Measurements from ENCODE around the gene TCN2.

GRCh38 chr22:30628491-30628890, 21.5 kb downstream of the TCN2 start:
- TF ChIP-seq CTCF (conservative IDR thresholded peaks at IDR 0.05; ENCODE audit: low read depth, low read length) = no peak
- TF ChIP-seq POLR2A (IDR thresholded peaks at IDR 0.05; ENCODE audit: low read depth, low read length) = no peak
- no peak for TF ChIP-seq MXI1 (IDR thresholded peaks at IDR 0.05; ENCODE audit: borderline replicate concordance, low read depth, low read length)
- TF ChIP-seq RFX5 (IDR thresholded peaks at IDR 0.05; ENCODE audit: low read depth, low read length) = no peak
- TF ChIP-seq CEBPB (IDR thresholded peaks at IDR 0.05; ENCODE audit: low read depth, low read length) = no peak
- no peak for TF ChIP-seq USF2 (IDR thresholded peaks at IDR 0.05; ENCODE audit: low read depth, low read length)
- no peak for TF ChIP-seq RAD21 (IDR thresholded peaks at IDR 0.05; ENCODE audit: low read length)
- no peak for TF ChIP-seq ELK1 (IDR thresholded peaks at IDR 0.05; ENCODE audit: borderline replicate concordance, low read depth, low read length)
- no peak for TF ChIP-seq MAZ (IDR thresholded peaks at IDR 0.05; ENCODE audit: borderline replicate concordance, low read depth, low read length)
- no peak for TF ChIP-seq FOS (IDR thresholded peaks at IDR 0.05; ENCODE audit: low read depth, low read length)
- TF ChIP-seq RCOR1 (IDR thresholded peaks at IDR 0.05; ENCODE audit: insufficient replicate concordance, low read length) = no peak
- no peak for TF ChIP-seq SMC3 (IDR thresholded peaks at IDR 0.05; ENCODE audit: low read depth, low read length)
- no peak for TF ChIP-seq BHLHE40 (IDR thresholded peaks at IDR 0.05; ENCODE audit: low read depth, low read length)
